GM21619 (cell line): ENCODE results near the gene OR52J3.
"Not testable (repeated sequence)": the region's sequence is repeated elsewhere in the genome, so short reads cannot be mapped to it uniquely, and the experiment has no call there.

ENCODE experiments used
- ATAC-seq: cut with Tn5 transposase; IDR thresholded peaks from one replicate; pipeline ENCODE4 v1.9.1; 2021; ENCODE audit not compliant: unreplicated experiment

The OR52J3 gene

DNA sequence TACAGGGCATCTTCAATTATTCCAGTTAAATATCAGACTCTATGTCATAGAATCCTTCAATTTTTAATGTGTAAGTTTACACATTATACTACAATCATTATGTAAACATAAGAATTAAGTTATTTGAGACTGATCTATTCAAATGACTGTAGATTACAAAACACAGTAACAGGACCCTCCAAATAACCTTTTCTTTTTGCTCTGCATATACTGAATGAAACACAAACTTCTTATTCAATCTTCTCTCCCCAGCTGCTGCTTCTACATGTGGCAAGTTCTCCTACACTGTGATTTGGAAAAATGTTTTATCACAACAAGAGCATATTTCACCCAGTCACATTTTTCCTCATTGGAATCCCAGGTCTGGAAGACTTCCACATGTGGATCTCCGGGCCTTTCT is at the start of gene OR52J3:
TSS of gene OR52J3 (plus strand) at position 301 of the 400 bp plus-strand sequence. CDS start at position 301, 0 bp downstream.
- no peak for ATAC-seq

DNA sequence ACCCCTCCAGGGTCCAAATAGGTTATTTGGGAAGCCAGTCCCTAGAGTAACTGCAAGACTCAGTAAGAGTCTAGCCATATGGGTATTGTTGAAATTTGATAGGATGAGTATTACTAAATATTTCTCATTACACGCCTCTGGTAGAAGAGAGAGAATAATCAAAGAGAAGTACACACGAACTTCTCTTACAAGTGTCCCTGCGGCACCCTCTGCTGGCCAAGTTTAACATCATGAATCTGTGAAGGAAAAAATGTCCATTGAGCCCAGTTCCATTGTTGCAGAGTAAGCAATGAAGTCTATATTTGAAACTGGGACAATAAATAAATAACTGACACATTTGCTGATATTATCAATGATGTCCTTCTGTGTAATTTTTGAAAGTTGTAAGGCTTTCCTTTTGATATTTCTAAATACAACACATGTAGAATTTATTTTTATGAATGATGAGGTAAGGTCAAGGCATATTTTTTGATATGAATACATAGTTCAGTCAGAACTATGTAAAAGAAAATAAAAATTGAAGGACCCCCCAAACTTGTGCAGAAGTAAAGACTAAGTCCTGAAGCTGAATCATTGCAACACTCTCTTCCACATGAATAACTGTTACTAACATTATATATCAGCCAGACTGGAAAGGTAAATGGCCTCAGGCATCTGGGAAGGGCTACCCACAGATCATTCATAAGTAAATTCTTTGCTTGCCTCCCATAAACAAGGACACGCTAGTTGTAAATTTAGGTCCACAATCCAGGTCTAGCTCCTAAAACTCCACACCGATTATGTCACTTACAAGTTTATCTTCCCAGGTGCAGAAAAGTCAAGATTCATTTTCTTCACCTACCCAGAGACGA is 41.7 kb upstream of the OR52J3 start:
- ATAC-seq, result no peak

DNA sequence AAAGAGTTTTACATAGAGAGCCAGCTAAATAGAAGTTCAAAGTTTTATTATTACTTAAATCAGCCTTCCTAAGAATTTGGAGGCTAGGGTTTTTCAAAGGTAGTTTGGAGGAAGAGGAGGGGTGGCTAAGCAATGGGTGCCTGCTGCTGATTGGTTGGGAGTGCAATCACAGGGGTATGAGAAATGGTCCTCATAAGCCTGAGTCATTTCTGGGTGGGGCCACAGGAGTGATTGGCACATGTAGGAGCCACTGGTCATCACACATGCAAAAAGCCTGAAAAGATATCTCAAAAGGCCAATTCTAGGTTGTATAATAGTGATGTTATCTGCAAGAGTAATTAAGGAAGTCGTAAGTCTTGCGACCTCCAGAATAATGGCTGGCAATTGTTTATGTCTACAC is 38.8 kb upstream of the OR52J3 start:
- no peak for ATAC-seq

DNA sequence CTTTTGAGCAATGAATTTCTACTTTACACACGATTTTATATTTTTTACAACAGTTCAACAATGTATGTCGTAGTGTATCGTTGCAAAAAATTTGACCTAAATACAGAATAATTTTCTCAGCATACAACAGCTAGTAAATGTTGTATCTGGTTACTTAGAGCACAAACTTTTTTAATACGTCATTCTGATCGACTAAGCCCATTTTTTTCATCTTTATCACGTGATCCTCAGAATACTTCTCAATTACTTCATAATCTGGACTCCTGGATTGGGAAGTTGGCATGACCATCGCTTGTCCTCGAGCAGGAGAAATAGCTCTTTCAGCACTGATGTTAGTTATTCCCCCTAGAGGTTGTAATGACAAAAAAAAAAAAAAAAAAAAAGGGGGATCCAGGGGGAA is 35.1 kb upstream of the OR52J3 start:
- no peak for ATAC-seq

DNA sequence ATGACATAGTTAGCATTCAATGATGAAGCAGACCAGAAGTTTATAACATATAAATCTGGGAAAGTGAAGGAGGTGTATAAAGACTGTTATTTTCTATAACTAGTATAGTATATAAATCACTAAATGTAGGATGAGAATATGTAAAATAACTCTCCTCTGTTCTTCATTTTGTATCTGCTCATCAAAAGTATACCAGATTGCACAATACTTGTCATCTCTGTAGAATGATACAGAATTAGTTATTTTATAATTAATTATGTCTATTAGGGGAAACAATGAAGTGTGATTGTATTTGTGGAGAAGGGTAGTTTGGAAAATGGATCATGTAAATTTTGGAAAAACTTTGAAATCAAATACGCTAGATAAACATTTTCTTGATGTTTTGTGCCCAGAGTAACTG is 33.3 kb upstream of the OR52J3 start:
- ATAC-seq, result no peak

DNA sequence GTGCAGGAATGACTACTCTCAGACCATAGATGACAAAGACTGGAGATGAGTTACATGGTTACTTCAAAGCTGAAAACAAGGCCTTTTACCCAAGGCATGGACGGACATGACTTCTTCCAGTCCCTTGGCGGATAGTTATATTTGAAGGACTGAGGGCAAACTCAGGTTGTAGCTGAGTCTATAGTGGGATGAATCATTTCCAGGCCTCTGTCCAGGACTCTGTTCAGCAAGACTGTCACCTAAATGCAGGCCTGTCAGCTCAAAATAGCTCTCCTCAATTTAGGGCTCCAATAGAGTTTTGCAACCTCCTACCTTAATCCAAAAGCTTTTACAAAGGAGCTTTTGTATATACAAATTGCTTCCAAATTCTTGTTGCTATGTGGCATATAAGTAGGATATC is 24.3 kb upstream of the OR52J3 start:
- ATAC-seq, result no peak

DNA sequence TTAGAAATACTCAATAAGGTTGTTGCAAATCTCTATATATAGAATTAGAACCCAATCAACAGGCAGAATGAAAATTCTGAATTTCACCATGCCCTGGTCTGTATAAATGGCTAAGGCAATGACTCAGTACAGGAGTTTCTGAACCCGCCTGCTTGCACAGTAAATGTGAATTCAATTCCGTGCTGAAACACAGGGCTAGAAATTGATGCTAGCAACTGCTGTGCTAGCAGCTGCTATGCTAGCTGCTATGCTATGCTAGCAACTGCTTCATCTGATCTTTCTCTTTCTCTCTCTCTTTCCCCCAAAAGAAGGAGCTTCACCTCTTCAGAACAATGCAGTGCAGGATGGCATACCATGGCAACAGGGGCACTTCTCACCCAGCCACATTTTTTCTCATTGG is 9.7 kb upstream of the OR52J3 start:
- no peak for ATAC-seq

DNA sequence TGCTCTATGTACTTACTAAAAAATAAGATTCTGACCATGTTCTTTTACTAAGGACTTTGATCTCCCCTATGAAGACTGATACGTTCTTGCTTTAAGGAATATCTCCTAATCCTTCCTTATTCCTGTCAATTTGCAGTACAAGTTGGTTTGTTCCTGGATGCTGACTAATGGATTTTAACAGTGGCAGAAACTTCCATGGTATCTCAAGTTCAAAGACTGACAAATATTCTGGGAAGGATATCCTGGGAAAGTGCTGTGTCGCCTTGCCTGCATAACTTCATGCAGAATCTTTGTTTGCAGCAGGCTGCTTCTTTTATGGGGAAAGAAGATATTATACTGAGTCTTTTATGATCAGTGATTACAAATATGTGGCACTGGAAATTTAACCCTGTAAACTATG is 8.4 kb upstream of the OR52J3 start:
- ATAC-seq, result no peak

DNA sequence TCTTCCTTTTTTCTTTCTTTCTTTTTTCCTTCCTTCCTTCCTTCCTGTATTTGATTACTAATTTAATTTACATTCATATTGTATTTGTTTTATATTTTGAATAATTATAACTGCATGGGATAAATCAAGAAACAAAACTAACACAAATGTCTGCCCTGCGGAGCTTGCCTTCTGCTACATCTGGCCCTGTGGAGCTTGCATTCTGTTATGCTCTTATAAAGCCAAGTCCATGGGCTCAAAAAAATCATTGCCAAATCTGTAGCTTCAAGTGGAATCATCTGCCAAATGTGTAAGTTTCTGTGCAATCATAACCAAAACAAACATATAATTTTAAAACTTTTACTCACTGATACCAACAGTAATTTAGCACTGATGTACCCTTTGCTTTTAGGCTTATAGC is 8.0 kb upstream of the OR52J3 start:
- ATAC-seq, result no peak

DNA sequence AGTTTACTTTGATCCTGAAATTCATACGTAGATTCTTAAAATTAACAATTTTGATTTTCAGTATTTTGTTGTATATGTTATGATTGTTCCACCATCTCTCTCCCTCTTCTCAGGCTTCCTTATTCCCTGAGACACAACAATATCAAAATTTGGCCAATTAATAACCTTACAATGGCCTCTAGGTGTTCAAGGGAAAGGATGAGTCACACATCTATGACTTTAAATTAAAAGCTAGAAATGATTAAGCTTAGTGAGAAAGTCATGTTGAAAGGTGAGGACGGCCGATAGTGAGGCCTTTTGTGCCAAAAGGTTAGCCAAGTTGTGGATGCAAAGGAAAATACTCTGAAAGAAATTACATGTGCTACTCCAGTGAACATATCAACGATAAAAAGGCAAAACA is 5.5 kb upstream of the OR52J3 start:
- ATAC-seq, result no peak

DNA sequence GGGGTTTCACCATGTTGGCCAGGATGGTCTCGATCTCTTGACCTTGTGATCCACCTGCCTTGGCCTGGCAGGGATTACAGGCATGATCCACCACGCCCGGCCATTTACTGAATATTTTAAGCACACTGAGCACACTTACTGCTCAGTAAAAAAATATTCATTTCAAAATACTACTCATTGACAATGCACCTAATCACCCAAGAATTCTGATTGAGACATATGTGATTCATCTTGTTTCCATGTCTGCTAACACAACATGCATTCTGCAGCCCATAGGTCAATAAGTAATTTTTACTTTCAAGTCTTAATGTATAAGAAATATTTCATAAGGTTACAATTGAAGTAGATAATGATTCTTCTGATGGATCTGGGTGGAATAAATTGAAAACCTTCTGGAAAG is 4.2 kb upstream of the OR52J3 start:
- no peak for ATAC-seq

DNA sequence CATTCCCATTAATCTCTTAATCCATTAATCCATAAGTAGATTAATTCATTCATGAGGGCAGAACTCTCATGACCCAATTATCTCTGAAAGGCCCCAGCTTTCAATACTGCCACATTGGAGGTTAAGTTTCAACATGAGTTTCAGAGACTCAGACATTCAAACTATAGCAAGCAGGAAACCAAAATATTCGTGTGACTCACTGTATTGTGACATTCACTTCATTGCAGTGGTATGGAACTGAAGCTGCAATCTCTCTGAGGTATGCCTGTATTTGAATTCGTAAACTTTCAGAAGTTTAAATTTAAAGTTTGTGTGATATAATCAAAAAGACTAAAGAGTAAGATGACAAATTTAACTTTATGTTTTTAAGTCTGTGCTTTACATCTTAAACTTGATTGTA is 2.9 kb upstream of the OR52J3 start:
- no peak for ATAC-seq

DNA sequence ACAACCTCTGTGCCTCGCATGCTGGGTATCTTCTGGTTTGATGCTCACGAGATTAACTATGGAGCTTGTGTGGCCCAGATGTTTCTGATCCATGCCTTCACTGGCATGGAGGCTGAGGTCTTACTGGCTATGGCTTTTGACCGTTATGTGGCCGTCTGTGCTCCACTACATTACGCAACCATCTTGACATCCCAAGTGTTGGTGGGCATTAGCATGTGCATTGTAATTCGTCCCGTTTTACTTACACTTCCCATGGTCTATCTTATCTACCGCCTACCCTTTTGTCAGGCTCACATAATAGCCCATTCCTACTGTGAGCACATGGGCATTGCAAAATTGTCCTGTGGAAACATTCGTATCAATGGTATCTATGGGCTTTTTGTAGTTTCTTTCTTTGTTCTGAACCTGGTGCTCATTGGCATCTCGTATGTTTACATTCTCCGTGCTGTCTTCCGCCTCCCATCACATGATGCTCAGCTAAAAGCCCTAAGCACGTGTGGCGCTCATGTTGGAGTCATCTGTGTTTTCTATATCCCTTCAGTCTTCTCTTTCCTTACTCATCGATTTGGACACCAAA is 516 bp downstream of the OR52J3 start:
- ATAC-seq, result no peak

DNA sequence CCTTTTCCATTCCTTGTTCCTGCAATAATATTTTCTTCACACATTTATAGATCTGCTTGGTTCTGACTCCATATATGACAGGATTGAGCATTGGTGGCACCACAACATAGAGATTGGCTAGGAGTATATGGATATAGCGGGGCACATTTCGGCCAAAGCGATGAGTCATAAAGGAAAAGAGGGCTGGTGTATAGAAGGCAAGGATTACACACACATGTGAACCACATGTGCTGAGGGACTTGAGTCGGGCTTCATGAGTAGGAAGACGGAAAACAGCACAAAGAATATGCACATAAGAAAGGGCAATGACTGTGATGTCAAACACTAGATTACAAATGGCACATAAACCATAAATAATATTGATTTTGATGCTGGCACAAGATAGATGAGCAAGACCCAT is 12.4 kb downstream of the OR52J3 start:
- not testable (repeated sequence) for ATAC-seq

DNA sequence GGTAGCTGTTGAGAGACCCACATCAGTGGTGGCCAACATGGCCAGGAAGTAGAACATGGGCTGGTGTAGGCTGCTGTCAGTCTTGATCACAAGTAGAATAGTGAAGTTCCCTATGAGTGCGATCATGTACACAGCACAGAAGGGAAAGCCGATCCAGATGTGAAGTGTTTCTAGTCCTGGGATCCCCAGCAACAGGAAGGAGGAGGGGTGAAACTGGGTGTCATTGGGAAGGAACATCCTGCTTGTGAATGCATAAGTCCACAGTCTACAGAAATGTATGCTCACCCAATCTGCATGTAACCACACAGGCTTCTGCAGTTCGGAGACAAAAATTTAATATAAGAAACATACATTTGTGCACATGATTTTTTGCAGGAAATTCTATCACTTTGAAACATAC is 13.1 kb downstream of the OR52J3 start, which contains the start of gene OR52E2:
TSS of gene OR52E2 (minus strand) at position 237 of the 400 bp plus-strand sequence. CDS start at position 237, 0 bp downstream.
- no peak for ATAC-seq

DNA sequence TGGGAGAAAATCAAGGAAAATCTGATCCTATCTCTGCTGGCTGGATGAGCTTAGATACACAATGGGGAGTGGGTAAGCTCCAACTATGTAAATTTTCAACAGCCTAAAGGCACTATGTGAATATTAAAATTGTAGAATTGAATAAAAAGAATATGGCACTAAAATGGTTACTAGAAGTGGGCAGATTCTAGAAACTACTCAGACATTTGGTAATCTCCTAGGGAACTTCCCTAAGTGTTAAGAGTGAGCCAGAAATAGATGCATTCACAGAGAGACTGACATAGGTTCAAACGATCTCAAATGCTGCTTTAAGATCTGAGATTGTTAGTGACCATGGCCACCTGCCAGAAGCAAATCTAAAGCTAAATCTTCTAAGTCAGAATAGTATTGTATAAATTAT is 18.7 kb downstream of the OR52J3 start:
- ATAC-seq, result no peak

DNA sequence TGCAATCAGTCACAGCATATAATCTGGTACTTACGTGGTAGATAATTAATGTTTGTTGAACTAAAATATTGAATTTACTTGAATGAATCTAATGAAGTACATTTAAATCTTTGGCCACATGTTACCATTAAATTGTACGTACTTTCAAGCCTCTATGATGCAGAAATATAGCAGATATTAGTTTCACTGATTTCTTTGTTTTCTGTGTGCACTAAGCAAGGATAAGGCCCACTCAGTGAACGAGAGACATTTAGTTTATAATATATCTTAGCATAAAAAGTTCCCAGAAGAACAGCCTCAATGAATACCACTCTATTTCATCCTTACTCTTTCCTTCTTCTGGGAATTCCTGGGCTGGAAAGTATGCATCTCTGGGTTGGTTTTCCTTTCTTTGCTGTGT is 22.9 kb downstream of the OR52J3 start, which contains the start of gene OR52E1:
TSS of gene OR52E1 (plus strand) at position 301 of the 400 bp plus-strand sequence.
- no peak for ATAC-seq

DNA sequence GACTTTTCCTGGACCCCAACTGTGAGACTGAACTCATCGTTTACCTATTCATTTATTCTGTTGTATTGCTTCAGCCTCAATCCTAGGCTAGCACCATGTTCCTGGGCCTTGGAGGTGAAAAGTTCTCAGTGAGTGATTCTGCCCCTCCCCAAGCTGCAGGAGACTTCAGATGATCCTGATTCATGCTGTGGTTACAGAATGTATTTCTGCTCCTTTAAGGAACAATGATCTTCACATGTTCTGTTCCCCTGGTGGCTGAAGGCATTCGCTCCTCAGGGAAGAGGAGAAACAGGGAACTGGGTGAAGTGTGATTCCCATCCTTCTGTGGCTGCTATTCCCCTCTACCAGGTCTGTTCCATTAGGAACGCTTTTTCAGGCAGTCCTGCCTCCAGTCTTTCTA is 25.5 kb downstream of the OR52J3 start:
- no peak for ATAC-seq

DNA sequence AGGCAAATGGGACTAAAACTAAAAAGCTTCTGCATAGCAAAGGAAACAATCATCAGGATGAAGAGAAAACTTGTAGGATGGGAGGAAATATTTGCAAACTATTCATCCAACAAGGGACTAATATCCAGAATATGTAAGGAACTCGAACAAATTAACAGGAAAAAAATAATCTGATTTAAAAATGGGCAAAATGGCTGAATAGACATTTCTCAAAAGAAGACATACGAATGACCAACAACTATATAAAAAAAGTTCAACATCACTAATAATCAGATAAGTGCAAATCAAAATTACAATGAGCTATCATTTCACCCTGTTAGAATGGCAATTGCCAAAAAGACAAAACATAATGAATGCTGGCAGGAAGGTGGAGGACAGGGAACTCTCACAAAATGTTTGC is 35.1 kb downstream of the OR52J3 start:
- no peak for ATAC-seq

DNA sequence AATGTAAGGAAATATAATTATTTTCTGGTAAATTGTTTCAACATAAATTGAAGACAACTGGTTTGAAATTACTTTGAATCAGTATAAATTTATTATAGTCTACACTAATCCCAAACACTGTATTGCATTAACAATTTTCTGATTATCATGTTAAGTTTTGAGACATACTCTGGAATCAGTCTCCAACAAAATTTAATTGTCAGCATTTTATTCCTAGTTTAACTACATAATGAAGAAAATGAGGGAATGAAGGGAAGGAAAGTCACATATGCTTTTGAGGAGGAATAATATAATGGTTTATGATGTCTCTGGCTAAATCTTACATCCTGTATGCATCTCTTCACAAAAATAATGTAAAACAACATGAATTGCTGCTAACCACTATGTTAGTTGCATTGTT is 37.3 kb downstream of the OR52J3 start:
- ATAC-seq, result no peak

DNA sequence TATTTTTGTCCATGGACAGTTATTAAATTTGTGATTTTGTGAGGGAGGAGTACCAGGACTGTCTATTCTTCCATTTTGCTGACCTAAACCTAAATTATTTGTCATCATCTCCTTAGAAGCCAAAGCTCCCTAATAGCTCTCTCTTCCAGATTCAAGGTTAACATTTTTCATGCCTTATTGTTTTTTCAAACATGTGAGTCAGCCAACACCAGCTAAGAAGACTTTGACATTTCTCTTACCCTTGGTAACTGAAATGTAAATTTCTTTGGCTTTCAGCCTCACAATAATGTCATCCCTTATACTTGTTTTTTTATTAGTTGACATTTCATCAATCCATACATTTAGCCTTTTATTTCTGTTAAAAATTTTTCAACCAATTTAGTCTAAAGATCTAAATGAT is 42.2 kb downstream of the OR52J3 start:
- ATAC-seq, result no peak

DNA sequence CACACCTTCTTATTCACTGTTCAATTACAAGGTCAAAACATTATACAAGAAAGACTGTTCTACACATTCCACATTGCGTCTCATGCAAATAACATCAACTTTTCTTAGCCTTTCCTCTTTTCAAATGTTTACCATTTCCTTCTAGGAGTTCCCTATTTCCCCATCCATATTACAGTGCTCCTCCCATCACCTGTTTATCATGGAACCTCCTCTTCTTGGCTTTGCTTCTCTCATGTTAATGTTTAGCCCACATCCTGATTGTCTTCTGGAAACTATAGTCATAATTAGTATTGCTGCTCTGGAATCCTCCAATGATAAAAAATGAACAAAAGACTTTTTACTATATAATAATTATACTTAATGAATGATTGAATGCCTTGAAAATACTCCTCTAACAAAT is 44.3 kb downstream of the OR52J3 start:
- no peak for ATAC-seq
